B cell (primary cell): ENCODE measurements around the gene HSD17B1.

Source experiments
- CTCF ChIP-seq: fragments of 200-600 bp; IDR thresholded peaks from one replicate; pipeline ENCODE4 v1.8.0; 2022; ENCODE audit warnings: antibody characterized with exemption, mild to moderate bottlenecking
- EZH2 ChIP-seq: IDR thresholded peaks from 2 replicates; pipeline ENCODE4 v1.6.1; 2012; ENCODE audit warnings: borderline replicate concordance, low read depth, mild to moderate bottlenecking, moderate library complexity, low read length; ENCODE audit not compliant: insufficient read depth, poor library complexity, severe bottlenecking

- TF ChIP-seq CTCF (no peak), EZH2 (no peak)
Measured at GRCh38 chr17:42536048-42536371, 16.7 kb upstream of the HSD17B1 start, which contains the start of gene NAGLU.
